NCI-H128 (cell line): ENCODE results near the gene DNAJB8.

Experiments used
- DNase-seq: peaks from one replicate; lab custom pipeline; 2025; ENCODE audit not compliant: unreplicated experiment; lab: John Stamatoyannopoulos, UW

DNAJB8 gene

GRCh38 chr3:128466840-128467541, at the start of gene DNAJB8:
TSS of gene DNAJB8 (minus strand) at chr3:128466890. CDS start at chr3:128463245, 3,645 bp downstream.
- DNase-seq = no peak

GRCh38 chr3:128515967-128516366, 49.3 kb upstream of the DNAJB8 start:
- no peak for DNase-seq

- no peak for DNase-seq
Measured at GRCh38 chr3:128508852-128509251, 42.2 kb upstream of the DNAJB8 start.

- DNase-seq = no peak
Measured at GRCh38 chr3:128506754-128507153, 40.1 kb upstream of the DNAJB8 start.

GRCh38 chr3:128505771-128506170, 39.1 kb upstream of the DNAJB8 start:
- no peak for DNase-seq

GRCh38 chr3:128504963-128505730, 38.5 kb upstream of the DNAJB8 start:
- DNase-seq = no peak

GRCh38 chr3:128504533-128504915, 37.8 kb upstream of the DNAJB8 start:
- no peak for DNase-seq

GRCh38 chr3:128503751-128504532, 37.3 kb upstream of the DNAJB8 start:
- DNase-seq = no peak

GRCh38 chr3:128503164-128503651, 36.5 kb upstream of the DNAJB8 start:
- no peak for DNase-seq

GRCh38 chr3:128502712-128503111, 36.0 kb upstream of the DNAJB8 start:
- DNase-seq = no peak

- no peak for DNase-seq
Measured at GRCh38 chr3:128501431-128501830, 34.7 kb upstream of the DNAJB8 start.

GRCh38 chr3:128500556-128500955, 33.9 kb upstream of the DNAJB8 start:
- DNase-seq = no peak

GRCh38 chr3:128499724-128500275, 33.1 kb upstream of the DNAJB8 start:
- DNase-seq = no peak

GRCh38 chr3:128498901-128499530, 32.3 kb upstream of the DNAJB8 start:
- DNase-seq = no peak

- no peak for DNase-seq
Measured at GRCh38 chr3:128498127-128498626, 31.5 kb upstream of the DNAJB8 start.

GRCh38 chr3:128497305-128498126, 30.8 kb upstream of the DNAJB8 start:
- DNase-seq = peak; percentile 55

GRCh38 chr3:128496602-128497304, 30.1 kb upstream of the DNAJB8 start:
- DNase-seq = no peak

- DNase-seq = no peak
Measured at GRCh38 chr3:128496019-128496601, 29.4 kb upstream of the DNAJB8 start.
